IMR-90 (cell line): ENCODE data around the gene ANKEF1. TPM values are rescaled to one million over a fixed set of nuclear protein-coding genes. Genes with fewer than 3 reads are reported as not detected.

Experiments used
- ATAC-seq: fragments of 200-7000 bp; cut with Tn5 transposase; 2 replicates; pipeline ENCODE4 v1.9.1; 2020; ENCODE audit warnings: low read depth, mild to moderate bottlenecking, moderate library complexity
- BruUV-seq: library from RNA; stranded (reverse); fragments of 400-500 nt; replicated peaks from 2 replicates; lab custom pipeline; 2021; lab: Mats Ljungman, UMichigan
- CTCF ChIA-PET: fragments of 300-600 bp; formaldehyde crosslinking; extraction: SDS; loops from one replicate; lab custom pipeline; 2021; ENCODE audit warnings: antibody characterized with exemption; lab: Yijun Ruan, JAX
- POLR2A ChIA-PET: fragments of 300-600 bp; sonication (Branson Sonifier 250); formaldehyde crosslinking; loops from one replicate; lab custom pipeline; 2022; ENCODE audit warnings: antibody characterized with exemption; ENCODE audit not compliant: unreplicated experiment; lab: Charles Lee
- DNase-seq: peaks from one replicate; pipeline ENCODE4 v3.0.0; 2013
- H2AFZ ChIP-seq: replicated peaks from 2 replicates; pipeline ENCODE3; 2013; ENCODE audit warnings: low read length, mild to moderate bottlenecking; ENCODE audit not compliant: poor library complexity
- H2AK5ac ChIP-seq: 2 replicates; pipeline ENCODE4 v1.6.1; 2013; ENCODE audit warnings: low read depth, low read length, inconsistent platforms
- H2AK9ac ChIP-seq: replicated peaks from 2 replicates; pipeline ENCODE3; 2013; ENCODE audit warnings: mild to moderate bottlenecking, low read depth, low read length, moderate library complexity; ENCODE audit not compliant: poor library complexity
- H2BK120ac ChIP-seq: 2 replicates; pipeline ENCODE4 v1.6.1; 2013; ENCODE audit warnings: low read depth, low read length, inconsistent platforms
- H2BK15ac ChIP-seq: 3 replicates; pipeline ENCODE4 v1.6.1; 2013; ENCODE audit warnings: low read depth, low read length, inconsistent platforms
- H2BK20ac ChIP-seq: 2 replicates; pipeline ENCODE4 v1.6.1; 2013; ENCODE audit warnings: low read depth, mild to moderate bottlenecking, inconsistent platforms, low read length, moderate library complexity
- H2BK5ac ChIP-seq: 2 replicates; pipeline ENCODE4 v1.6.1; 2013; ENCODE audit warnings: mild to moderate bottlenecking, low read depth, low read length, inconsistent platforms; ENCODE audit not compliant: poor library complexity, severe bottlenecking
- H3K14ac ChIP-seq: replicated peaks from 2 replicates; pipeline ENCODE4 v1.6.1; 2013; ENCODE audit warnings: low read depth, low read length, inconsistent platforms
- H3K18ac ChIP-seq: 2 replicates; pipeline ENCODE4 v1.6.1; 2013; ENCODE audit warnings: low read depth, low read length, control low read depth
- H3K23ac ChIP-seq: 2 replicates; pipeline ENCODE4 v1.6.1; 2013; ENCODE audit warnings: low read depth, low read length, inconsistent platforms
- H3K27ac ChIP-seq: 2 replicates; pipeline ENCODE4 v1.5.1; 2013; ENCODE audit warnings: mild to moderate bottlenecking, control low read depth, low read length; ENCODE audit not compliant: insufficient read depth
- H3K27me3 ChIP-seq: 2 replicates; pipeline ENCODE4 v1.6.1; 2013; ENCODE audit warnings: low read length; ENCODE audit not compliant: control insufficient read depth, insufficient read depth
- H3K36me3 ChIP-seq: 2 replicates; pipeline ENCODE4 v1.6.1; 2013; ENCODE audit warnings: low read length, mixed read lengths; ENCODE audit not compliant: control insufficient read depth, insufficient read depth
- H3K4ac ChIP-seq: 2 replicates; pipeline ENCODE4 v1.6.1; 2013; ENCODE audit warnings: low read depth, low read length, inconsistent platforms
- H3K4me1 ChIP-seq: 2 replicates; pipeline ENCODE4 v1.6.1; 2013; ENCODE audit warnings: low read length, mixed read lengths; ENCODE audit not compliant: control insufficient read depth, insufficient read depth
- H3K4me2 ChIP-seq: 2 replicates; pipeline ENCODE4 v1.6.1; 2013; ENCODE audit warnings: low read depth, mild to moderate bottlenecking, control low read depth, low read length, moderate library complexity
- H3K4me3 ChIP-seq: 2 replicates; pipeline ENCODE4 v1.5.1; 2013; ENCODE audit warnings: low read depth, mild to moderate bottlenecking, control low read depth, low read length, moderate library complexity; ENCODE audit not compliant: insufficient read depth
- H3K56ac ChIP-seq: 2 replicates; pipeline ENCODE4 v1.6.1; 2013; ENCODE audit warnings: low read length, inconsistent platforms; ENCODE audit not compliant: insufficient read depth; ENCODE audit errors: extremely low read depth
- H3K79me1 ChIP-seq, 2 experiments: 2 replicates each; pipeline ENCODE4 v1.6.1; 2013; ENCODE audit warnings: low read length in 2 of 2, inconsistent platforms in 1 of 2, low read depth in 1 of 2
- H3K9ac ChIP-seq: 2 replicates; pipeline ENCODE4 v1.6.1; 2013; ENCODE audit warnings: low read depth, low read length, control low read depth
- H3K9me1 ChIP-seq: 2 replicates; pipeline ENCODE4 v1.6.1; 2013; ENCODE audit warnings: low read length, inconsistent platforms; ENCODE audit not compliant: insufficient read depth
- H3K9me3 ChIP-seq: 2 replicates; pipeline ENCODE4 v1.6.1; 2013; ENCODE audit warnings: low read length; ENCODE audit not compliant: control insufficient read depth, insufficient read depth
- H4K20me1 ChIP-seq: 2 replicates; pipeline ENCODE4 v1.6.1; 2013; ENCODE audit warnings: low read length, inconsistent platforms; ENCODE audit not compliant: insufficient read depth
- H4K5ac ChIP-seq: 2 replicates; pipeline ENCODE4 v1.6.1; 2013; ENCODE audit warnings: mild to moderate bottlenecking, low read depth, low read length, control low read depth
- H4K8ac ChIP-seq, 2 experiments: 2 replicates each; pipeline ENCODE4 v1.6.1; 2013; ENCODE audit warnings: low read depth in 2 of 2, low read length in 2 of 2, control low read depth in 1 of 2, inconsistent platforms in 1 of 2
- H4K91ac ChIP-seq: 2 replicates; pipeline ENCODE4 v1.6.1; 2013; ENCODE audit warnings: low read depth, low read length, inconsistent platforms; ENCODE audit not compliant: insufficient read depth
- BHLHE40 ChIP-seq: fragments of 150-350 bp; IDR thresholded peaks from 2 replicates; pipeline ENCODE4 v1.6.1; 2016; ENCODE audit warnings: mild to moderate bottlenecking, low read depth, low read length
- FOS ChIP-seq: fragments of 150-350 bp; IDR thresholded peaks from 2 replicates; pipeline ENCODE4 v1.6.1; 2016; ENCODE audit warnings: low read depth, low read length
- POLR2A ChIP-seq: IDR thresholded peaks from 2 replicates; pipeline ENCODE4 v1.6.1; 2012; ENCODE audit warnings: mild to moderate bottlenecking, low read depth, low read length
- RFX5 ChIP-seq: IDR thresholded peaks from 2 replicates; pipeline ENCODE4 v1.8.0; 2012; ENCODE audit warnings: low read depth, mild to moderate bottlenecking, low read length, moderate library complexity
- SMC3 ChIP-seq: fragments of 150-350 bp; IDR thresholded peaks from 2 replicates; pipeline ENCODE4 v1.6.1; 2016; ENCODE audit warnings: low read depth, mild to moderate bottlenecking, antibody characterized with exemption, low read length, moderate library complexity
- WGBS, 2 experiments: methylation state at CpG; one replicate each; pipeline versions ENCODE4 v1.1.5 to v1.1.7; 2013; ENCODE audit warnings: missing lambda C conversion rate in 2 of 2; ENCODE audit not compliant: insufficient read length in 1 of 2; ENCODE audit errors: extremely low coverage in 2 of 2; 5-methylcytosine and 5-hydroxymethylcytosine counted together
- dilution Hi-C: fragments of 300-500 bp; cut with HindIII; formaldehyde crosslinking; loops from one replicate; pipeline ENCODE4 v1.14.3; 2018; ENCODE audit warnings: low sequenced_read_pairs; ENCODE audit not compliant: unreplicated experiment
- in situ Hi-C: fragments of 300-500 bp; cut with MboI; formaldehyde crosslinking; loops from 3 replicates; pipeline ENCODE4 v1.14.3; 2019; ENCODE audit warnings: low sequenced_read_pairs, inconsistent platforms, mixed read lengths
- intact Hi-C: fragments of 100-400 bp; cut with micrococcal nuclease; formaldehyde crosslinking; loops from 2 replicates; pipeline ENCODE4 v1.10.0; 2022
- polyA plus RNA-seq, 3 experiments: library from polyadenylated mRNA; depleted of rRNA; stranded (reverse); fragments of >200 nt; gene quantifications; 2 replicates each; pipeline ENCODE4 v1.2.3, GENCODE V29; 2012; ENCODE audit warnings: low replicate concordance in 1 of 3
- total RNA-seq: library from RNA; depleted of rRNA; stranded (reverse); fragments of >200 nt; gene quantifications from 2 replicates; pipeline ENCODE4 v1.2.3, GENCODE V29; 2012
- TF ChIP-seq, protein P1 (sequence below): conservative IDR thresholded peaks from 2 replicates; pipeline ENCODE4 v1.5.1; 2012; ENCODE audit warnings: mild to moderate bottlenecking, low read depth, low read length, improper control_type of control experiment

Gene ANKEF1
- total and polyA plus RNA-seq, 2 of the 4 experiments (the other 2 are of a cell fraction) = 0.31 to 0.54 TPM

DNA sequence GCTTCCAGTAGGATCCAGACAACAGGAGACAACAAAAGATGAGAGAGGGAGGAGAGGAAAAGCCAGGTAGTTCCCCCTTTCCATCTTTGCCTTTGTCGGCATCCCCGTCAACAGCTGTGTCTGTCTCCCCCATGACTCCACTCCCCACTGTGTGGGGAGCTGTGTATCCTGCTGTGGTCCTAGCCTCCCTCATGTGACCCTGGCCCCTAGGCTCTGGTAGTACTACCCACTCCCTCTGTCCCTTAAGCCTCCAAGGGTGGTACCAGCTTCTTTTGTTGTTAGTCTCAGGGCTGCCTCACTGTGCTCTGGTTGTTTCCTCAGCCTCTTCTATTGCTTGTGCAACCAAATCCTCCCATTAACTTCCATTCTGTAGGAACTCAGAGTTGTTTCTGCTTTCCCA is 28.7 kb downstream of the ANKEF1 start:
- H4K5ac ChIP-seq = no peak overlapping the region
- no peak overlapping the region for H3K4ac ChIP-seq
- H4K8ac ChIP-seq = no peak overlapping the region
- no peak overlapping the region for H3K9ac ChIP-seq
- no peak overlapping the region for H3K18ac ChIP-seq
- no TSS peak for BruUV-seq
- no peak overlapping the region for H2BK120ac ChIP-seq
- no peak for DNase-seq
- H3K79me1 ChIP-seq = no peaks in the 10 kb centered on the region
- H3K4me2 ChIP-seq = no peak overlapping the region
- no peak overlapping the region for H3K27ac ChIP-seq
- no peaks in the 10 kb centered on the region for H3K4me1 ChIP-seq
- H2AK9ac ChIP-seq = no peak overlapping the region
- WGBS, 2 experiments = no CpG with 5 or more reads among the region's 2 CpGs
- H3K36me3 ChIP-seq = no peaks in the 10 kb centered on the region
- H2AFZ ChIP-seq = peak overlapping the region; percentile 26
- dilution Hi-C loops (no loop called here), in situ Hi-C loops (no loop called here), intact Hi-C loops (no loop called here)
- no peak overlapping the region for H3K4me3 ChIP-seq
- no peak overlapping the region for H4K91ac ChIP-seq
- CTCF ChIA-PET = no interaction called here
- H3K23ac ChIP-seq = no peak overlapping the region
- H3K27me3 ChIP-seq = peaks cover 6% of the 10 kb centered on the region
- H3K9me1 ChIP-seq = no peaks in the 10 kb centered on the region
- H3K9me3 ChIP-seq = no peaks in the 10 kb centered on the region
- no peak overlapping the region for H3K14ac ChIP-seq
- H3K56ac ChIP-seq = no peak overlapping the region
- H2BK5ac ChIP-seq = no peak overlapping the region
- H2BK20ac ChIP-seq = no peak overlapping the region
- H4K20me1 ChIP-seq = no peaks in the 10 kb centered on the region
- H2AK5ac ChIP-seq = no peak overlapping the region
- no peak overlapping the region for H2BK15ac ChIP-seq
- TF ChIP-seq POLR2A = no peak
- TF ChIP-seq, protein P1, sequence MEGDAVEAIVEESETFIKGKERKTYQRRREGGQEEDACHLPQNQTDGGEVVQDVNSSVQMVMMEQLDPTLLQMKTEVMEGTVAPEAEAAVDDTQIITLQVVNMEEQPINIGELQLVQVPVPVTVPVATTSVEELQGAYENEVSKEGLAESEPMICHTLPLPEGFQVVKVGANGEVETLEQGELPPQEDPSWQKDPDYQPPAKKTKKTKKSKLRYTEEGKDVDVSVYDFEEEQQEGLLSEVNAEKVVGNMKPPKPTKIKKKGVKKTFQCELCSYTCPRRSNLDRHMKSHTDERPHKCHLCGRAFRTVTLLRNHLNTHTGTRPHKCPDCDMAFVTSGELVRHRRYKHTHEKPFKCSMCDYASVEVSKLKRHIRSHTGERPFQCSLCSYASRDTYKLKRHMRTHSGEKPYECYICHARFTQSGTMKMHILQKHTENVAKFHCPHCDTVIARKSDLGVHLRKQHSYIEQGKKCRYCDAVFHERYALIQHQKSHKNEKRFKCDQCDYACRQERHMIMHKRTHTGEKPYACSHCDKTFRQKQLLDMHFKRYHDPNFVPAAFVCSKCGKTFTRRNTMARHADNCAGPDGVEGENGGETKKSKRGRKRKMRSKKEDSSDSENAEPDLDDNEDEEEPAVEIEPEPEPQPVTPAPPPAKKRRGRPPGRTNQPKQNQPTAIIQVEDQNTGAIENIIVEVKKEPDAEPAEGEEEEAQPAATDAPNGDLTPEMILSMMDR = no peak
- TF ChIP-seq FOS = no peak
- no peak for TF ChIP-seq RFX5
- no peak for TF ChIP-seq BHLHE40
- TF ChIP-seq SMC3 = no peak
- POLR2A ChIA-PET = no interaction called here
- ATAC-seq = no peak
